ENCODE data around the gene SMIM17. TPM values are rescaled to one million over a fixed set of nuclear protein-coding genes. Genes with fewer than 3 reads are reported as not detected.
"Not testable (repeated sequence)": the region's sequence is repeated elsewhere in the genome, so short reads cannot be mapped to it uniquely, and the experiment has no call there.

SMIM17 gene
- total RNA-seq, 4 donors from 2014 or later, result not detected

GRCh38 chr19:56671613-56671994 is 28.6 kb downstream of the SMIM17 start, which contains the start of gene ZNF835:
TSS of gene ZNF835 (minus strand) at chr19:56671757. CDS start at chr19:56665198, 6,559 bp downstream.
- intact Hi-C loops (cut with DNase I), result loop anchor here (10.0 kb wide), 1 partner anchor 277 kb away; the partner anchor contains the start of gene ZNF582
- peak; percentile 93 for DNase-seq
- Histone ChIP-seq H3K27me3 (no peaks in the 10 kb centered on the region), H3K4me1 (peaks cover 16 to 17% of the 10 kb centered on the region in 2 donors), H3K9me3 (no peaks in the 10 kb centered on the region), H3K4me3 (replicated peaks in 1 of 3) (peak within 1 kb of the TSS; percentile 30 to 87 (median 66)), H3K36me3 (no peaks in the 10 kb centered on the region), H3K27ac (no peak within 1 kb of the TSS)
- peak in 4 of 6 experiments; percentile 11 to 47 (median 24) for TF ChIP-seq CTCF (IDR thresholded peaks at IDR 0.05)
- TF ChIP-seq POLR2A (IDR thresholded peaks at IDR 0.05), result peak in 1 of 2 donors; percentile 52
- 0 to 1% methylated on average over 1 to 19 of the region's 32 CpGs for WGBS, 2 donors

GRCh38 chr19:56672610-56673009 is 29.7 kb downstream of the SMIM17 start:
- intact Hi-C loops (cut with DNase I), result loop anchor here (10.0 kb wide), 1 partner anchor 278 kb away; the partner anchor contains the start of gene ZNF582
- DNase-seq, result not testable (repeated sequence)

GRCh38 chr19:56678205-56678604 is 35.2 kb downstream of the SMIM17 start:
- Histone ChIP-seq H3K4me3 (replicated peaks in 1 of 3) (no peak overlapping the region), H3K27ac (no peak overlapping the region), H3K27me3 (no peaks in the 10 kb centered on the region), H3K4me1 (no peaks in the 10 kb centered on the region), H3K9me3 (no peaks in the 10 kb centered on the region), H3K36me3 (no peaks in the 10 kb centered on the region)
- no peak for TF ChIP-seq POLR2A (IDR thresholded peaks at IDR 0.05)
- no peak for TF ChIP-seq CTCF (IDR thresholded peaks at IDR 0.05)
- 72 to 82% methylated on average over 7 to 8 of the region's 8 CpGs for WGBS, 2 donors
- DNase-seq, result no peak
- intact Hi-C loops (cut with DNase I), result loop anchor here (10.0 kb wide), 1 partner anchor 283 kb away; the partner anchor contains the start of gene ZNF582

More at GRCh38 chr19:56672610-56673009, 29.7 kb downstream of the SMIM17 start:
- H3K27me3 ChIP-seq; H3K9me3 ChIP-seq; H3K27ac ChIP-seq; H3K36me3 ChIP-seq; H3K4me3 ChIP-seq (replicated peaks in 1 of 3): not testable (repeated sequence)
- H3K4me1 ChIP-seq, result peaks cover 16 to 17% of the 10 kb centered on the region in 2 donors
- 88 to 95% methylated on average over 2 of the region's 2 CpGs for WGBS, 2 donors

GRCh38 chr19:56681702-56682101 is 38.7 kb downstream of the SMIM17 start:
- no peak for DNase-seq
- Histone ChIP-seq H3K27me3 (no peaks in the 10 kb centered on the region), H3K9me3 (no peaks in the 10 kb centered on the region), H3K36me3 (no peaks in the 10 kb centered on the region), H3K27ac (no peak overlapping the region), H3K4me3 (replicated peaks in 1 of 3) (no peak overlapping the region), H3K4me1 (no peaks in the 10 kb centered on the region)
- 61 to 68% methylated on average over 8 of the region's 8 CpGs for WGBS, 2 donors
- TF ChIP-seq CTCF (IDR thresholded peaks at IDR 0.05) (no peak), POLR2A (IDR thresholded peaks at IDR 0.05) (no peak)
- intact Hi-C loops (cut with DNase I), result no loop called here

- intact Hi-C loops (cut with DNase I), result no loop called here
- Histone ChIP-seq H3K27ac (no peak overlapping the region), H3K27me3 (no peaks in the 10 kb centered on the region), H3K36me3 (no peaks in the 10 kb centered on the region), H3K4me1 (no peaks in the 10 kb centered on the region), H3K4me3 (replicated peaks in 1 of 3) (no peak overlapping the region), H3K9me3 (no peaks in the 10 kb centered on the region)
- no peak for DNase-seq
- WGBS, 2 donors, result 45 to 48% methylated on average over 7 of the region's 7 CpGs
- TF ChIP-seq CTCF (IDR thresholded peaks at IDR 0.05), result no peak
- no peak for TF ChIP-seq POLR2A (IDR thresholded peaks at IDR 0.05)
Observed at GRCh38 chr19:56683116-56683515, 40.2 kb downstream of the SMIM17 start.

Measured in thyroid gland (tissue), 4 donors.